ENCODE measurements around the gene ZNF541.

Gene ZNF541

DNA sequence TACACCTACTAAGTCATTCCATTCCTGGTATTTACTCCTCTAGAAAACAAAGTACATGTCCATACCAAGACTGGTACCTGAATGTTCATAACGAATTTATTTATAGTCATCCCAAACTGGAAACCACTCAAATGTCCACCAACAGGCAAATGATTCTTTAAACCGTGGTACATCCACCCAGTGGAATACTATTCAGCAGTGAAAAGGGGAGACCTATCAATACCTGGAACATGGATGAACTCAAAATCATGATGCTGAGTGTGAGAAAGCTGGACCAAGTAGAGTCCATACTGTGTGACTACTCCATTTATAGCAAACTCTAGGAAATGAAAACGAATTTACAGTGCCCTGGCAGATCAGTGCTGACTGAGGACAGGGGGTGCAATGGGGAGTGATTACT lies 46.1 kb downstream of the ZNF541 start:
- H3K9ac ChIP-seq (ENCODE audit: insufficient read length, low read depth), result no peak overlapping the region
- H3K36me3 ChIP-seq (ENCODE audit: insufficient read depth, insufficient read length, low read length), result no peaks in the 10 kb centered on the region
- no peak for TF ChIP-seq ZNF274 (IDR thresholded peaks at IDR 0.05; ENCODE audit: low read depth, low read length)
- DNase-seq (ENCODE audit: low read depth, low spot score), result no peak
- no peaks in the 10 kb centered on the region for H3K9me3 ChIP-seq (ENCODE audit: insufficient read depth, low read length)
- no peak overlapping the region for H3K4me3 ChIP-seq (ENCODE audit: insufficient read length, low read depth)
- no peaks in the 10 kb centered on the region for H3K27me3 ChIP-seq (ENCODE audit: insufficient read depth, insufficient read length)
- H3K4me1 ChIP-seq (ENCODE audit: insufficient read depth, insufficient read length), result no peaks in the 10 kb centered on the region

DNA sequence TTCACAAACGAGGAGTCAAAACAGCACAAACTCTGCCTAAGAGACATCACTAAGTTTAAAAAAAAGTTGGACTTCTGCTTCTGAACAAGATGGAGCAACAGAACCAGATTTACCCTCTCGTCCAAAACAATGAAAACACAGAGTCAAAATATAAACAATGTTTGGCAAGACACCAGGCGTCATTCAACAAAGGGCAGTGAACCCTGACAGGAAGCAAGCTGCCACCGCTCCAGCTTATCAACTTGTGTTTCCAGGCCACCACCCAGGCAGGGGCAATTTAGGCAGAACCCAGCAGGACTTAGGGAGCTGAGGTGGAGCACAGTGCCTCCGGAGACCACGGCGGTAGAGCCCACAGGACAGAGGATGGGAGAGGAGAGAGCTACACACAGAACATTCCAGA lies 49.5 kb downstream of the ZNF541 start:
- no peaks in the 10 kb centered on the region for H3K4me1 ChIP-seq (ENCODE audit: insufficient read depth, insufficient read length)

More for the DNA sequence above, 49.5 kb downstream of the ZNF541 start:
- Histone ChIP-seq H3K27me3 (ENCODE audit: insufficient read depth, insufficient read length) (no peaks in the 10 kb centered on the region), H3K9me3 (ENCODE audit: insufficient read depth, low read length) (no peaks in the 10 kb centered on the region), H3K36me3 (ENCODE audit: insufficient read depth, insufficient read length, low read length) (no peaks in the 10 kb centered on the region), H3K9ac (ENCODE audit: insufficient read length, low read depth) (no peak overlapping the region), H3K4me3 (ENCODE audit: insufficient read length, low read depth) (no peak overlapping the region)
- DNase-seq (ENCODE audit: low read depth, low spot score), result no peak
- TF ChIP-seq ZNF274 (IDR thresholded peaks at IDR 0.05; ENCODE audit: low read depth, low read length), result no peak
- TF ChIP-seq YY1 (IDR thresholded peaks at IDR 0.05; ENCODE audit: insufficient read depth, insufficient read length), result no peak
- no peak for TF ChIP-seq SUZ12 (IDR thresholded peaks at IDR 0.05; ENCODE audit: extremely low read depth, insufficient read depth, insufficient read length)
